ENCODE results near the gene DNAH2.

The DNAH2 gene

GRCh38 chr17:7703584-7704479 is 13.7 kb upstream of the DNAH2 start:
- DNase-seq (ENCODE audit: low spot score), result no peak

GRCh38 chr17:7704601-7705268 is 12.8 kb upstream of the DNAH2 start, which contains the start of gene EFNB3:
Gene EFNB3 (plus strand): TSS chr17:7705202. CDS start chr17:7705599, 397 bp downstream.
- no peak for DNase-seq (ENCODE audit: low spot score)

DNA sequence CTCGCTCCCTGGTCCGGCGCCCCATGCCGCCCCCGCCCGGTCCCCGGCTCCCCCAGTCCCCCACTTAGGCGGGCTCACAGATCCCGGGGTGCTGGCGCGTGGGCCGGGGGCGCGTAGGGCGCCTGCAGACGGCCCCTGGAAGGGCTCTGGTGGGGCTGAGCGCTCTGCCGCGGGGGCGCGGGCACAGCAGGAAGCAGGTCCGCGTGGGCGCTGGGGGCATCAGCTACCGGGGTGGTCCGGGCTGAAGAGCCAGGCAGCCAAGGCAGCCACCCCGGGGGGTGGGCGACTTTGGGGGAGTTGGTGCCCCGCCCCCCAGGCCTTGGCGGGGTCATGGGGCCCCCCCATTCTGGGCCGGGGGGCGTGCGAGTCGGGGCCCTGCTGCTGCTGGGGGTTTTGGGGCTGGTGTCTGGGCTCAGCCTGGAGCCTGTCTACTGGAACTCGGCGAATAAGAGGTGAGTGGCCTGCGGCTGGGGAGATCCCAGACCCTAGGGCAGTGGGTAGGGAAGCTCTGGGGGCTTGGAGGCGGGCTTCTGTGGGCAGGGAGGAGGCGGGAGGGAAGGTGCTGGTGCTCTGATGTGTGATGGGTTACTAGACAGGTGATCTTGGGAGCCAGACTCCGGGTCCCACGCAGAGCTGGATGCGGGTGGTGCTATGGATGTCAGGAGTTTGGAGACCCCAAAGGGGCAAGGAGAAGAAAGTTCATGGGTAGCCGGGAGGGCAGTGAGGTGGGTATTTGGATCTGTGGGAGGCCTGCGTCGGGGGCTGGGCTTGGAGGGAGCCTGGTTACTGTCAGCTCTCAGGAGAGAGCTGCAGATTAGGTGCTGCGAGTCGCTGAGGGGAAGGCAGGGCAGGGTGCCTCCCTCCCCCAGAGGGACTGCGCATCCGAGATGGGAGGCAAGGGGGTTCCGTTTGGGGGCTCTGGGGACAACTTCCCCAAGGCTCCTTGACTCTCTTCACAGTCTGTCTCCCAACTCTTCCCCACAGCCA is 12.0 kb upstream of the DNAH2 start:
- no peak for DNase-seq (ENCODE audit: low spot score)

DNA sequence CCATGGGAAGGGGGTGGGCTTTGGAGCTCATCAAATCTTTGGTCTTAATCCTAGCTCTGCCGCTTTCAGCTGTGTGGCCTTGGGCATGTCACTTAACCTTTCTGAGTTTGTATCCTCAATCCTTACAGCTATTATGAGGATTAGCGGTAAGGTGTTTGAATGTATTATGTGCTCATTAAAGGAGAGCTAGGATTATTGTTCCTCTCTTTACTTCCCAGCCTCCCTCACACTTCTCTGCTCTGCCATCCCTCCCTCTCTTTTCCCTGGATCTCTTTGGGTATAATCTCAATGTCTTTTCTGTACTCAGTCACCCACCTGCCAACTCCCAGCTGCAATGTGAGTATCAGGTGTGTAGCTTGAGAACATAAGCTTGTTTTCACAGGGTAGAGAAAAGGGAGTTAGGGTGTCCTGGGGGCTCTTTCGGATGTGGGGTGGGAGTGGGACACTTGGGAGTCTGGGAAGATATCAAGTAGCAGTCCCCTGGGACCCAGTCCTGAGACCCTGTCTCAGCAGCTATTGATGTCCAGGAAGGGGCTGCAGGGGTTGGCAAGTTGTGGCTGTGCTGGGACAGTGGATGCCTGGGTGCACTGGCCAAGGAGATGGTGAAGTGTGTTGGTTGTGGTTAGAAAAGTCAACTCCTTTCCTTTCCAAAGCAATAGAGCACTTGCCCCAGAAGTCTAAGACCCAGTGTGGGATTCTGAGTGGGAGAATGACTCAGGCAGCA is 10.8 kb upstream of the DNAH2 start:
- DNase-seq (ENCODE audit: low spot score), result no peak

GRCh38 chr17:7707446-7707845 is 10.1 kb upstream of the DNAH2 start:
- DNase-seq (ENCODE audit: low spot score), result no peak

GRCh38 chr17:7707858-7708750 is 9.4 kb upstream of the DNAH2 start:
- DNase-seq (ENCODE audit: low spot score), result no peak

- no peak for DNase-seq (ENCODE audit: low spot score)
Observed at GRCh38 chr17:7709031-7709430, 8.5 kb upstream of the DNAH2 start.

DNA sequence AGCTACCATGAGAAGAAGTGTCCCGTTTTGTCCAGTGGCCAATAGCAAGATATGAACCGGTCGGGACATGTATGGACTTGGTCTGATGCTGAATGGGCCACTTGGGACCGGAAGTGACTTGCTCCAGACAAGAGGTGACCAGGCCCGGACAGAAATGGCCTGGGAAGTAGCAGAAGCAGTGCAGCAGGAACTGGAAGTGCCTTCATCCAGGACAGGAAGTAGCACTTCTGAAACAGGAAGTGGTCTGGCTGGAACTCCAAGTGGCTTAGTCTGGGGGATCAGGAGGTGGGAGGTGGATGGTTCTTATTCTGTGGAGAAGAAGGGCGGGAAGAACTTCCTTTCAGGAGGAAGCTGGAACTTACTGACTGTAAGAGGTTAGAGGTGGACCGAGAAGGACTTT is 7.2 kb upstream of the DNAH2 start:
- no peak for DNase-seq (ENCODE audit: low spot score)

- DNase-seq (ENCODE audit: low spot score), result no peak
Observed at GRCh38 chr17:7711051-7711755, 6.3 kb upstream of the DNAH2 start.

GRCh38 chr17:7712111-7712771 is 5.3 kb upstream of the DNAH2 start:
- no peak for DNase-seq (ENCODE audit: low spot score)

- no peak for DNase-seq (ENCODE audit: low spot score)
Observed at GRCh38 chr17:7713782-7714181, 3.8 kb upstream of the DNAH2 start.

DNA sequence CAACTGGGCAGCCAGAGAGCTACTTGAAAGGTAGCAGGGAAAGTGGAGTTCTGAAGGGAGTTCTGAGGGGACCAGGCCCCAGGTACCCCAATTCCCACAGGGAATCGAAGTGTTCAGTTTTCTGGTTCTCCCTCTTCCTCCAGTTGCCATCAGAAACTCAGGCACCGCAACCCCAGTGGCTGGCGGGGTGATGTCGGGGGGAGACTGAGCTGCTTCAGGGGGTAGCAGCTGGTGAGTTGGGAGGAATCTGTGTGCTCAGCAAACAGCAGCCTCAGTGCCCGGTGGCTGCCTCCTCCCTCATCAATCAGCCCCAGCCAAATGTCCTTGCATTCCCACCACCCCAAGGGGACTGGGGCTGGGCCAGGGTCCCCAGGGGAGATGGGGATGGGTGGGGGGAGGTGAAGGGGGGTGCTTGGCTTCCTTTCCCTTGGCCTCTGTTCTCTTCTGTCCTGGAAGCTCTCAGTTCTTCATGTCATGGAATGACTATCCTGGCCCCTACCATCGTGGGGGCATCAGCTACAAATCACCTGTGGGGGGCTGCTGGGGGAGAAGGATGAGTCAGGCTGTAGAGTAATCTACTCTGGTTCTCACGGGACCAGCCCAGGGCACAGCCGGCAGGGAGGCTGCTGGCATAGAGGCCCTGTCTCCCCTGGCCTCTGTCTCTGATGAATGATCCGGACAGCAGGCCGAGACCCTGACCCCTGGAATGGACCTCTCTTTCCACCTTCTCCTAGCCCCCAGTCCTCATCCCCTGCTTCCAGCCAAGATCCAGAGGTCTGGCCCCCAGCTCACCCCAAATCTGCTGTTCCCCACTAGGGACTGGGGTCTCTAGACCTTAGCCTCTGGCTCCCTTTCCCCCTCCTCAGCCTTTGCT is 2.6 kb upstream of the DNAH2 start:
- no peak for DNase-seq (ENCODE audit: low spot score)

GRCh38 chr17:7715936-7716886 is 1.3 kb upstream of the DNAH2 start:
- DNase-seq (ENCODE audit: low spot score), result no peak

- no peak for DNase-seq (ENCODE audit: low spot score)
Observed at GRCh38 chr17:7717756-7718350, 309 bp downstream of the DNAH2 start.

- DNase-seq (ENCODE audit: low spot score), result no peak
Observed at GRCh38 chr17:7719661-7720060, 2.1 kb downstream of the DNAH2 start.

DNA sequence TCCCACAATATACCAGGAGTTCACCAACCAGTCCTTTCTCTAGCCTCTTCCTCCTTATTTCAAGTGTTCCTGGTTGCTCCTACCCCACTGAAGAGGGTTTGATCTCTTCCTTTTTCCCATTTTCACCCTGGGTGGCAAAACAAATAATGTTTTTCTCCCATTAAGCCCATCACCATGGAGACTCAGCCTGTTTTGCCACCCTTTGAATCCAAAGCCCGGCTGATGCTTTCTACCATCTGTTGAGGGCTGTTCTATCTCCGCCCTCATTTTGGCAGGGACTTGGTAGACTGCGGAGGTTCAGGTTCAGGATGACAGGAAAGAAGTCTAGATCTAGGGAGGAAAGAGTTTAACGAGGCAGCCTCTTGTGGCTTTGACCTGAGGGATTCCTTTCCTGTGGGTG is 2.6 kb downstream of the DNAH2 start:
- DNase-seq (ENCODE audit: low spot score), result no peak

DNA sequence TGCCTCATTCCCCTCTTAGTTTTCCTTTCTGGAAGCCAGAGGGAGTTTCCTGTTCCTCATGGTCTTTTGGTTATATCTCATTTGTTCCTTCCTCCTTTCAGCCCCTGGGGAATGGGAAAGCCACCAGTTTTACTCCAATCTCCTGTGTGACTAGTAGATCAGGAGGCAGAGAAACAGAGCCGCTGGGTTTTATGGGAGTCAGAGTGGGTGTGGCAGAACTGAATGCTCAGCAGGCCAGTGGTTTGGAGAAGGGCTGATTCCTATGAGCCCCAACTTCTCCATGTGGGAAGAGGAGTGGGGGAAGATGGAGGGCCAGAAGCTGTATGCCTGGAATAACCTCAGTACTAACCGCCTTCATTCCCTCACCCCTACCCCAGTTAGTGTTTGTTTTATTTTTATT is 4.1 kb downstream of the DNAH2 start:
- no peak for DNase-seq (ENCODE audit: low spot score)
